RWPE2 (cell line): ENCODE measurements around the gene MRPS23.

Experiments
- ATAC-seq: fragments of 200-7000 bp; cut with Tn5 transposase; 3 replicates; pipeline ENCODE4 v1.9.1; 2021; ENCODE audit warnings: low read depth
- DNase-seq: peaks from one replicate; pipeline ENCODE4 v3.0.0-alpha.2; 2020; ENCODE audit warnings: low spot score
- H3K27ac ChIP-seq: fragments of 450-650 bp; 2 replicates; pipeline ENCODE4 v1.5.1; 2017; ENCODE audit warnings: mild to moderate bottlenecking; ENCODE audit not compliant: poor library complexity, severe bottlenecking
- H3K27me3 ChIP-seq: fragments of 250-450 bp; sonication (Bioruptor Pico); 2 replicates; pipeline ENCODE4 v1.5.1; 2021; ENCODE audit warnings: mild to moderate bottlenecking, moderate library complexity; ENCODE audit not compliant: insufficient read depth, poor library complexity, severe bottlenecking
- H3K36me3 ChIP-seq: fragments of 250-450 bp; sonication (Bioruptor Pico); 2 replicates; pipeline ENCODE4 v1.5.1; 2020; ENCODE audit warnings: low read depth, mild to moderate bottlenecking, moderate library complexity
- H3K4me1 ChIP-seq: fragments of 250-450 bp; sonication (Bioruptor Pico); 2 replicates; pipeline ENCODE4 v1.5.1; 2021; ENCODE audit warnings: mild to moderate bottlenecking, moderate library complexity; ENCODE audit not compliant: insufficient read depth, poor library complexity, severe bottlenecking
- H3K4me3 ChIP-seq: fragments of 250-450 bp; sonication (Bioruptor Pico); 2 replicates; pipeline ENCODE4 v1.5.1; 2021; ENCODE audit warnings: mild to moderate bottlenecking, moderate library complexity; ENCODE audit not compliant: severe bottlenecking
- H3K9me3 ChIP-seq: fragments of 250-450 bp; sonication (Bioruptor Pico); 2 replicates; pipeline ENCODE4 v1.5.1; 2021; ENCODE audit warnings: mild to moderate bottlenecking, moderate library complexity; ENCODE audit not compliant: severe bottlenecking
- TF ChIP-seq, protein P1 (sequence below): fragments of 450-650 bp; IDR thresholded peaks from one replicate; pipeline ENCODE4 v1.5.1; 2017; ENCODE audit warnings: mild to moderate bottlenecking, moderate library complexity; ENCODE audit not compliant: poor library complexity, severe bottlenecking

MRPS23 gene

DNA sequence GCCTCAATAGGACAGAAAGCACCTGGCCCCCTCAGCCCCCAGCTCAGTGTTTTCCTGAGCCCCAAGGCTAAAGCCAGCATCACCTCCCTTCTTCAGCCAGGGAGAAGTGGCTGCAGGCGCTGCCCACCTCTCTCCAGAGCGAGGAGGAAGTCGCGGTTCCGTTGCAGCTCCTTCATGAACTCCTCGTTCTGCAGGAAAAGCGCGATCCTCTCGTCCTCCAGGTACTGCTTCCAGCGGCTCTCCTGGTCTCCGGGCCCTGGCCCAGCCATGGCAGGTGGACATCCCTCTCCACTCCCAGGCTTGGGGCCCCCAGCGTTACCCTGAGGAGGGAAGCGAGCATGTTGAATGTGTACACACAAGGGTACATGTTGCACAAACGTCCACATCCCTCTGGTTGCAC lies 22.7 kb upstream of the MRPS23 start:
- Histone ChIP-seq H3K27ac (peak overlapping the region; percentile 98), H3K27me3 (no peaks in the 10 kb centered on the region), H3K4me3 (no peak overlapping the region), H3K9me3 (no peaks in the 10 kb centered on the region), H3K4me1 (peaks cover 64% of the 10 kb centered on the region), H3K36me3 (peaks cover 25% of the 10 kb centered on the region)
- TF ChIP-seq, protein P1, sequence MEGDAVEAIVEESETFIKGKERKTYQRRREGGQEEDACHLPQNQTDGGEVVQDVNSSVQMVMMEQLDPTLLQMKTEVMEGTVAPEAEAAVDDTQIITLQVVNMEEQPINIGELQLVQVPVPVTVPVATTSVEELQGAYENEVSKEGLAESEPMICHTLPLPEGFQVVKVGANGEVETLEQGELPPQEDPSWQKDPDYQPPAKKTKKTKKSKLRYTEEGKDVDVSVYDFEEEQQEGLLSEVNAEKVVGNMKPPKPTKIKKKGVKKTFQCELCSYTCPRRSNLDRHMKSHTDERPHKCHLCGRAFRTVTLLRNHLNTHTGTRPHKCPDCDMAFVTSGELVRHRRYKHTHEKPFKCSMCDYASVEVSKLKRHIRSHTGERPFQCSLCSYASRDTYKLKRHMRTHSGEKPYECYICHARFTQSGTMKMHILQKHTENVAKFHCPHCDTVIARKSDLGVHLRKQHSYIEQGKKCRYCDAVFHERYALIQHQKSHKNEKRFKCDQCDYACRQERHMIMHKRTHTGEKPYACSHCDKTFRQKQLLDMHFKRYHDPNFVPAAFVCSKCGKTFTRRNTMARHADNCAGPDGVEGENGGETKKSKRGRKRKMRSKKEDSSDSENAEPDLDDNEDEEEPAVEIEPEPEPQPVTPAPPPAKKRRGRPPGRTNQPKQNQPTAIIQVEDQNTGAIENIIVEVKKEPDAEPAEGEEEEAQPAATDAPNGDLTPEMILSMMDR: no peak
- no peak for DNase-seq
- no peak for ATAC-seq

DNA sequence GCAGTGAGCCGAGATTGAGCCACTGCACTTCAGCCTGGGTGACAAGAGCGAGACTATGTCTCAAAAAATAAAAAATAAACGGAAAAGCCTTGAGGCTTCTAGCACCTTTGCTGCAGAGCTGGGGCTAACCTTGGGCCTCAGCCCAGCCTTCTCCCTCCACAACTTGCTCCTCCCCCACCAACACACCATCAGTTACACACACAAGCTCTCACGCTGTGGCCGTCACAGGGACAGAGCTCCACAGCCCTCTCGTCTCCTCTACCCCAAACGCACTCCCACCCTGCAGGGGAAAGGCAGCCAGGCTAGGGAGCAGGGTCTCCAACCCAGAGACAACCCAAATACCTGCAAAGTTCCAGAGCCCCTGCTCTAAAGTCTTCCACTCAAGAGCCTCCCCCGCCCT lies 22.0 kb upstream of the MRPS23 start:
- DNase-seq: no peak
- peaks cover 64% of the 10 kb centered on the region for H3K4me1 ChIP-seq
- TF ChIP-seq, protein P1: no peak
- H3K9me3 ChIP-seq: no peaks in the 10 kb centered on the region
- ATAC-seq: no peak
- no peak overlapping the region for H3K4me3 ChIP-seq
- H3K36me3 ChIP-seq: peaks cover 25% of the 10 kb centered on the region
- H3K27me3 ChIP-seq: no peaks in the 10 kb centered on the region
- H3K27ac ChIP-seq: peak overlapping the region; percentile 91

DNA sequence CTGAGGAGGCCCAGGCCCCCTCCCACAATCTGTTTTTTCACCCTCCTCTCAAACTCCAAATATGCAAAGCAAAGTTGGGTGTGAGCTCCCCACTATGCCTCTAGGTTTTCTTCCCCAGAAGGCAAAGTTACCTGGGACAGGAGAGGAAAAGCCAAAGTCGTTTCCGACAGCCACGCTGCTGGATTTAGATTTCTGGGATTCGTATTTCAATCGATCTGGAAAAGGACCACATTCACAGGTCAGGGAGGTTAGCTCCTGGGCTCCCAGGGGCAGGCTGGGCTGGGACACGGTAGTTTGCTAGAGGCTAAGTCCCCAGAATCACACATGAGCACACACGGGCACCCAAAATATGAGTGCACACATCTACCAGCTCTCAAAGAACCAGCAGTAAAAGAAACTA lies 21.3 kb upstream of the MRPS23 start:
- no peak for ATAC-seq
- H3K4me3 ChIP-seq: no peak overlapping the region
- peaks cover 56% of the 10 kb centered on the region for H3K4me1 ChIP-seq
- TF ChIP-seq, protein P1: no peak
- no peaks in the 10 kb centered on the region for H3K27me3 ChIP-seq
- H3K27ac ChIP-seq: peak overlapping the region; percentile 91
- no peaks in the 10 kb centered on the region for H3K9me3 ChIP-seq
- H3K36me3 ChIP-seq: peaks cover 19% of the 10 kb centered on the region
- DNase-seq: no peak

DNA sequence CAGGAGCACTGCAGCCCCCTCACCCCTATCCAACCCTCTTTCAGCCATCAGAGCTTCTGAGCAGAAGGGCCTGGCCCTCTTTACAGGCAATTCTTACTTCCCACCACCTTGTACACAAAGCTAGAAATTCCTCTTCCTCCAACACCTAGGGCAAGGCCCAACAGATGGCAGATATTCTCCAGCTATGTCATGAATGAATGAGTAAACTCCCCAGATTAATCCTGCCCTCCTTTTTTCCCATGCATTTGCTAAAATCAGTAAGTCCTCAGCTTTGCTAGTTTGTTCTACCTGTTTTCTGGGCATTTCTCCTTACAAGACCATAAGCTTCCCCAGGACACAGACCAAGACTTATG lies 20.4 kb upstream of the MRPS23 start:
- DNase-seq: no peak
- TF ChIP-seq, protein P1: no peak
- Histone ChIP-seq H3K27ac (peak overlapping the region; percentile 91), H3K4me3 (no peak overlapping the region), H3K27me3 (no peaks in the 10 kb centered on the region), H3K9me3 (no peaks in the 10 kb centered on the region), H3K4me1 (peaks cover 50% of the 10 kb centered on the region), H3K36me3 (peaks cover 23% of the 10 kb centered on the region)
- ATAC-seq: no peak

DNA sequence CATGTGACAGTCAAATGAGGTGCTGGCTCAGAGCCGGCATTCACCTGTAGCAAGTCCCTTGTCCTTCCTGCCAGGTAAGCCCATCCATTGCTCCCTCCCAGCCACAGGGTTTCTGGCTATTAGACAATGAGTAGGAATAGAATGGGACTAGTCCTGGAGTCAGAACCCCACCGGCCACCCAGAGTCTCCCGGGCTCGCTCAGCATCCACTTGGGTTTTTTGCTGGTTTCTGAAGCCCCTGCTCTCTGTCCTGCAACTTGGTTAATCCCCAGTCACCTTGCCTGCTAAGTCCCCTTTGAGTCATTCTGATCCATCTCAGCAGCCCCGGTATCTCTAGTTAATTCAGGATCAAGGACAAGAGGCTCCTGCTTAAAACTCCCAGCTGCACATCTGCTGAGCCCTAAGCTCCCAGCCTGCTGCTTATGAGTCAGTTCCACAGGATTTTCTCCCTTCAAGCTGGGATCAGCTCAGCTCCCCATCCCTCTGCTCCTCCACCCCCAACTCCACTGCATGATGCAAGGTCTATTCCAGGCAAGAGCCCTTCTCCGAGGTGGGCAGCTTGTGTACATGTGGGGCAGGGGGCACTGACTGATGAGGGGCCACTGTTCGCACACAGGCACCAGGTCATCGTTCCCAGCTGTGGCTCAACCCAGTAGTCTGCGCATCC lies 19.9 kb upstream of the MRPS23 start:
- Histone ChIP-seq H3K4me3 (no peak overlapping the region), H3K36me3 (peaks cover 23% of the 10 kb centered on the region), H3K27ac (peak overlapping the region; percentile 91), H3K27me3 (no peaks in the 10 kb centered on the region), H3K9me3 (no peaks in the 10 kb centered on the region), H3K4me1 (peaks cover 45% of the 10 kb centered on the region)
- ATAC-seq (peak; percentile 44), DNase-seq (no peak)
- TF ChIP-seq, protein P1: no peak
